PC-3 (cell line): ENCODE results near the gene BCL2L15. TPM values are rescaled to one million over a fixed set of nuclear protein-coding genes. Genes with fewer than 3 reads are reported as not detected.

Experiments
- ATAC-seq: fragments of 200-7000 bp; cut with Tn5 transposase; 2 replicates; pipeline ENCODE4 v1.9.1; 2020; ENCODE audit warnings: mild to moderate bottlenecking, moderate library complexity
- BruUV-seq: library from RNA; stranded (reverse); fragments of 400-500 nt; replicated peaks from 2 replicates; lab custom pipeline; 2021; lab: Mats Ljungman, UMichigan
- CTCF ChIA-PET: fragments of 300-600 bp; sonication (Branson Sonifier 250); formaldehyde crosslinking; loops from one replicate; lab custom pipeline; 2022; ENCODE audit warnings: antibody characterized with exemption; lab: Charles Lee
- POLR2A ChIA-PET: fragments of 300-600 bp; sonication (Branson Sonifier 250); formaldehyde crosslinking; loops from one replicate; lab custom pipeline; 2022; ENCODE audit warnings: antibody characterized with exemption; ENCODE audit not compliant: unreplicated experiment; lab: Charles Lee
- DNase-seq: peaks from one replicate; pipeline ENCODE4 v3.0.0-alpha.2; 2015
- H2AFZ ChIP-seq: fragments of 300-600 bp; sonication (generic); 2 replicates; pipeline ENCODE4 v1.6.0; 2016; ENCODE audit warnings: antibody characterized with exemption, low read length
- H3F3A ChIP-seq: fragments of 300-600 bp; sonication (generic); one replicate; pipeline ENCODE4 v1.6.0; 2017; ENCODE audit warnings: antibody characterized with exemption, low read length, control low read depth, mild to moderate bottlenecking; ENCODE audit not compliant: unreplicated experiment
- H3K27ac ChIP-seq: fragments of 300-600 bp; sonication (generic); 2 replicates; pipeline ENCODE4 v1.5.1; 2016; ENCODE audit warnings: mild to moderate bottlenecking, low read length
- H3K27me3 ChIP-seq: fragments of 300-600 bp; sonication (generic); 2 replicates; pipeline ENCODE4 v1.6.1; 2016; ENCODE audit warnings: low read length, mixed read lengths
- H3K36me3 ChIP-seq: fragments of 300-600 bp; sonication (generic); 2 replicates; pipeline ENCODE4 v1.6.1; 2016; ENCODE audit warnings: low read depth, mixed run types, low read length, mixed read lengths
- H3K4me1 ChIP-seq: fragments of 300-600 bp; sonication (generic); 2 replicates; pipeline ENCODE4 v1.5.1; 2016; ENCODE audit warnings: low read length; ENCODE audit not compliant: insufficient read depth
- H3K4me2 ChIP-seq: fragments of 300-600 bp; sonication (generic); 2 replicates; pipeline ENCODE4 v1.6.0; 2016; ENCODE audit warnings: low read length
- H3K4me3 ChIP-seq: fragments of 300-600 bp; sonication (generic); 2 replicates; pipeline ENCODE4 v1.5.1; 2016; ENCODE audit warnings: mild to moderate bottlenecking, low read length, mixed read lengths
- H3K79me2 ChIP-seq: fragments of 300-600 bp; sonication (generic); 2 replicates; pipeline ENCODE4 v1.6.1; 2017; ENCODE audit warnings: low read length, mixed read lengths
- H3K9ac ChIP-seq: fragments of 300-600 bp; sonication (generic); 2 replicates; pipeline ENCODE4 v1.6.0; 2016; ENCODE audit warnings: mild to moderate bottlenecking, low read length
- H3K9me2 ChIP-seq: fragments of 300-600 bp; sonication (generic); replicated peaks from 2 replicates; pipeline ENCODE4 v1.6.1; 2016; ENCODE audit warnings: mixed run types, low read length, mixed read lengths
- H3K9me3 ChIP-seq: fragments of 300-600 bp; sonication (generic); 2 replicates; pipeline ENCODE4 v1.6.1; 2016; ENCODE audit warnings: low read length, mixed read lengths
- H4K20me1 ChIP-seq: fragments of 300-600 bp; sonication (generic); 2 replicates; pipeline ENCODE4 v1.6.1; 2016; ENCODE audit warnings: low read length, mixed read lengths
- CTCF ChIP-seq: fragments of 300-600 bp; sonication (generic); conservative IDR thresholded peaks from 2 replicates; pipeline ENCODE4 v1.5.1; 2017; ENCODE audit warnings: antibody characterized with exemption, low read depth, mild to moderate bottlenecking, low read length
- EZH2 ChIP-seq: fragments of 300-600 bp; sonication (generic); IDR thresholded peaks from one replicate; pipeline ENCODE4 v1.6.1; 2017; ENCODE audit warnings: antibody characterized with exemption, mild to moderate bottlenecking, low read length; ENCODE audit not compliant: unreplicated experiment
- EZH2phosphoT487 ChIP-seq: fragments of 300-600 bp; sonication (generic); IDR thresholded peaks from 2 replicates; pipeline ENCODE4 v1.6.1; 2018; ENCODE audit warnings: mild to moderate bottlenecking, antibody characterized with exemption, low read length, borderline replicate concordance
- intact Hi-C: fragments of 100-400 bp; cut with micrococcal nuclease; formaldehyde crosslinking; loops from 2 replicates; pipeline ENCODE4 v1.9.0; 2023
- total RNA-seq: library from RNA; depleted of rRNA; stranded (reverse); fragments of >200 nt; gene quantifications from 2 replicates; pipeline ENCODE4 v1.2.3, GENCODE V29; 2014

The BCL2L15 gene
- total RNA-seq, 1 experiment from 2014 or later: 0.29 TPM

- ATAC-seq: peak; percentile 49
- no peaks in the 10 kb centered on the region for H3K27me3 ChIP-seq
- BruUV-seq: TSS peak; percentile 46
- H3K79me2 ChIP-seq: peaks cover 63% of the 10 kb centered on the region
- H3K9me2 ChIP-seq: no peaks in the 10 kb centered on the region
- peak overlapping the region; percentile 96 for H3K4me2 ChIP-seq
- peak overlapping the region; percentile 41 for H3K27ac ChIP-seq
- H3K9ac ChIP-seq: peak overlapping the region; percentile 82
- TF ChIP-seq CTCF (peak; percentile 31; the same call in 1 of the 2 replicates), EZH2phosphoT487 (no peak), EZH2 (no peak)
- H3K4me1 ChIP-seq: peaks cover 32% of the 10 kb centered on the region
- peak; percentile 22 for DNase-seq
- no peaks in the 10 kb centered on the region for H3K36me3 ChIP-seq
- H3K4me3 ChIP-seq: peak overlapping the region; percentile 86
- intact Hi-C loops: loop anchor here (1.0 kb wide), 1 partner anchor 25 kb away; the partner anchor contains the start of gene DCLRE1B
- no peaks in the 10 kb centered on the region for H3F3A ChIP-seq
- ChIA-PET POLR2A (interaction anchor here (0.5 to 1.3 kb wide), 4 partner anchors 26 to 580 kb away, joined by 3 to 10 read pairs (median 4); partner anchors contain the start of gene AP4B1), CTCF (interaction anchor here (0.5 kb wide), 1 partner anchor 118 kb away, joined by 3 read pairs; the partner anchor contains the start of gene RSBN1)
- no peaks in the 10 kb centered on the region for H3K9me3 ChIP-seq
- H4K20me1 ChIP-seq: peaks cover 20% of the 10 kb centered on the region; the same call in 1 of the 2 replicates
- peak overlapping the region; percentile 99 for H2AFZ ChIP-seq
Measured at GRCh38 chr1:113929750-113930498, 42.5 kb upstream of the BCL2L15 start.

- Histone ChIP-seq H3F3A (no peaks in the 10 kb centered on the region), H3K27me3 (no peaks in the 10 kb centered on the region), H3K36me3 (no peaks in the 10 kb centered on the region), H3K79me2 (peaks cover 55% of the 10 kb centered on the region), H3K9me3 (no peaks in the 10 kb centered on the region), H3K4me3 (peak within 1 kb of the TSS; percentile 86), H3K27ac (peak within 1 kb of the TSS; percentile 41), H4K20me1 (peaks cover 20% of the 10 kb centered on the region; the same call in 1 of the 2 replicates), H2AFZ (peak within 1 kb of the TSS; percentile 99), H3K9ac (peak within 1 kb of the TSS; percentile 82), H3K9me2 (no peaks in the 10 kb centered on the region), H3K4me1 (peaks cover 32% of the 10 kb centered on the region), H3K4me2 (peak within 1 kb of the TSS; percentile 96)
- DNase-seq (peak; percentile 85), ATAC-seq (peak; percentile 74)
- POLR2A ChIA-PET: interaction anchor here (1.3 kb wide), 1 partner anchor 25 kb away, joined by 10 read pairs; the partner anchor contains the start of gene AP4B1
- TF ChIP-seq CTCF (no peak), EZH2 (no peak), EZH2phosphoT487 (no peak)
- TSS peak; percentile 81 for BruUV-seq
- CTCF ChIA-PET: interaction anchor here (0.5 kb wide), 1 partner anchor 117 kb away, joined by 3 read pairs; the partner anchor contains the start of gene RSBN1
- intact Hi-C loops: loop anchor here (1.0 kb wide), 1 partner anchor 24 kb away; the partner anchor contains the start of gene DCLRE1B
Measured at GRCh38 chr1:113928941-113929749, 41.8 kb upstream of the BCL2L15 start, which contains the start of gene HIPK1. Gene HIPK1 (plus strand): TSS chr1:113929324.
